Astrocyte (in vitro differentiated cells and primary cell): Measurements from ENCODE around the gene LIMA1. TPM values are rescaled to one million over a fixed set of nuclear protein-coding genes. Genes with fewer than 3 reads are reported as not detected.

Experiments used
- DNase-seq: peaks from one replicate; pipeline ENCODE4 v3.0.0-alpha.2; 2010; ENCODE audit warnings: low read depth
- FAIRE-seq: peaks from 2 replicates; lab custom pipeline; 2011; peaks lifted over from hg19 to GRCh38; lab: Jason Lieb, UNC
- H2AFZ ChIP-seq: 2 replicates; pipeline ENCODE4 v1.6.0; 2012; ENCODE audit warnings: low read depth, low read length, inconsistent platforms
- H3K27ac ChIP-seq: 2 replicates; pipeline ENCODE4 v1.5.1; 2011; ENCODE audit warnings: low read depth, low read length, inconsistent platforms
- H3K27me3 ChIP-seq: 2 replicates; pipeline ENCODE4 v1.6.0; 2011; ENCODE audit warnings: low read length, inconsistent platforms; ENCODE audit not compliant: insufficient read depth
- H3K36me3 ChIP-seq: 2 replicates; pipeline ENCODE4 v1.5.1; 2011; ENCODE audit warnings: low read length, inconsistent platforms; ENCODE audit not compliant: insufficient read depth
- H3K4me1 ChIP-seq: 2 replicates; pipeline ENCODE4 v1.5.1; 2011; ENCODE audit warnings: low read length, inconsistent platforms; ENCODE audit not compliant: insufficient read depth
- H3K4me2 ChIP-seq: 2 replicates; pipeline ENCODE4 v1.6.0; 2012; ENCODE audit warnings: low read length, inconsistent platforms
- H3K4me3 ChIP-seq: 2 replicates; pipeline ENCODE4 v1.5.1; 2011; ENCODE audit warnings: low read depth, mild to moderate bottlenecking, low read length, inconsistent platforms; ENCODE audit not compliant: insufficient read depth
- H3K79me2 ChIP-seq: 2 replicates; pipeline ENCODE4 v1.6.0; 2012; ENCODE audit warnings: mild to moderate bottlenecking, low read length, inconsistent platforms; ENCODE audit not compliant: insufficient read depth
- H3K9ac ChIP-seq: 2 replicates; pipeline ENCODE4 v1.6.0; 2012; ENCODE audit warnings: mild to moderate bottlenecking, low read length, inconsistent platforms
- H3K9me3 ChIP-seq: 2 replicates; pipeline ENCODE4 v1.5.1; 2012; ENCODE audit warnings: low read depth, mild to moderate bottlenecking, low read length, inconsistent platforms; ENCODE audit not compliant: insufficient read depth
- H4K20me1 ChIP-seq: 2 replicates; pipeline ENCODE4 v1.6.0; 2012; ENCODE audit warnings: low read length, inconsistent platforms; ENCODE audit not compliant: insufficient read depth
- H3K27ac Mint-ChIP-seq: one replicate; pipeline ENCODE4 v1.8.0; 2021; ENCODE audit warnings: mild to moderate bottlenecking, mixed read lengths; ENCODE audit not compliant: unreplicated experiment
- H3K27me3 Mint-ChIP-seq: one replicate; pipeline ENCODE4 v1.8.0; 2021; ENCODE audit warnings: low read depth, mixed read lengths; ENCODE audit not compliant: unreplicated experiment
- H3K36me3 Mint-ChIP-seq: one replicate; pipeline ENCODE4 v1.8.0; 2021; ENCODE audit warnings: low read depth, mixed read lengths; ENCODE audit not compliant: unreplicated experiment
- H3K4me1 Mint-ChIP-seq: one replicate; pipeline ENCODE4 v1.8.0; 2021; ENCODE audit warnings: low read depth, mixed read lengths; ENCODE audit not compliant: unreplicated experiment
- H3K4me3 Mint-ChIP-seq: one replicate; pipeline ENCODE4 v1.8.0; 2021; ENCODE audit warnings: mild to moderate bottlenecking, moderate library complexity, mixed read lengths; ENCODE audit not compliant: unreplicated experiment
- H3K9me3 Mint-ChIP-seq: one replicate; pipeline ENCODE4 v1.8.0; 2021; ENCODE audit warnings: mild to moderate bottlenecking, mixed read lengths; ENCODE audit not compliant: unreplicated experiment
- EZH2 ChIP-seq: IDR thresholded peaks from 2 replicates; pipeline ENCODE4 v1.6.1; 2012; ENCODE audit warnings: mild to moderate bottlenecking, low read length, inconsistent platforms; ENCODE audit not compliant: insufficient read depth
- total RNA-seq: library from RNA; stranded (reverse); gene quantifications from 2 replicates; pipeline ENCODE4 v1.2.1, GENCODE V29; 2021
- TF ChIP-seq, protein P1 (sequence below): IDR thresholded peaks from 2 replicates; pipeline ENCODE4 v1.5.1; 2011; ENCODE audit warnings: low read depth, mild to moderate bottlenecking, inconsistent platforms, low read length, moderate library complexity; ENCODE audit not compliant: insufficient read depth

The LIMA1 gene
- total RNA-seq, 1 donor from 2014 or later, result 173 TPM

DNA sequence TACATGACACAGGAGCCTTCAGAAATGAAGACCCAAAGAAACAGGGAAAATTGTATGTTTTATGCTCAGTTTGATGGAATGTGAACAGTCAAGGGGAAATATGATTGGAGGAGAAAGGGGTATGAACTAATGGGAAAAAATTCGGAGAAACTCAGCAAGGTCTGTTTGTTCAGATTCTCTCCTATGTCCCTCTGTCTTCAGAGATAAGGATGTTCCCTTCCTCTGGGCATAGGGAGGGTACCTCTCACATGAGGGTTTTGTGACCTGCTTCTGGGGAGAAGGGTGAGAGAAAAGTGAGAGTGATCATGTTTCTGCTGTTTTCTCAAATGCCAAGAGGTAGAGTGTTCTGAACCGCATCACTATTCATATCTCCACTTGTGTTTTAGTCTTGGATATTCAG, 26.6 kb upstream of the LIMA1 start:
- Histone ChIP-seq H3K79me2 (no peaks in the 10 kb centered on the region), H4K20me1 (no peaks in the 10 kb centered on the region), H3K9ac (no peak overlapping the region), H2AFZ (no peak overlapping the region), H3K4me3 (no peak overlapping the region), H3K27me3 (no peaks in the 10 kb centered on the region), H3K36me3 (no peaks in the 10 kb centered on the region), H3K4me2 (no peak overlapping the region), H3K27ac (no peak overlapping the region), H3K4me1 (no peaks in the 10 kb centered on the region), H3K9me3 (no peaks in the 10 kb centered on the region)
- Mint-ChIP-seq H3K27me3 (no peaks in the 10 kb centered on the region), H3K9me3 (no peaks in the 10 kb centered on the region), H3K27ac (no peak overlapping the region), H3K36me3 (peaks cover 6% of the 10 kb centered on the region), H3K4me1 (no peaks in the 10 kb centered on the region), H3K4me3 (no peak overlapping the region)
- FAIRE-seq, result no peak
- TF ChIP-seq EZH2, result no peak
- TF ChIP-seq, protein P1, sequence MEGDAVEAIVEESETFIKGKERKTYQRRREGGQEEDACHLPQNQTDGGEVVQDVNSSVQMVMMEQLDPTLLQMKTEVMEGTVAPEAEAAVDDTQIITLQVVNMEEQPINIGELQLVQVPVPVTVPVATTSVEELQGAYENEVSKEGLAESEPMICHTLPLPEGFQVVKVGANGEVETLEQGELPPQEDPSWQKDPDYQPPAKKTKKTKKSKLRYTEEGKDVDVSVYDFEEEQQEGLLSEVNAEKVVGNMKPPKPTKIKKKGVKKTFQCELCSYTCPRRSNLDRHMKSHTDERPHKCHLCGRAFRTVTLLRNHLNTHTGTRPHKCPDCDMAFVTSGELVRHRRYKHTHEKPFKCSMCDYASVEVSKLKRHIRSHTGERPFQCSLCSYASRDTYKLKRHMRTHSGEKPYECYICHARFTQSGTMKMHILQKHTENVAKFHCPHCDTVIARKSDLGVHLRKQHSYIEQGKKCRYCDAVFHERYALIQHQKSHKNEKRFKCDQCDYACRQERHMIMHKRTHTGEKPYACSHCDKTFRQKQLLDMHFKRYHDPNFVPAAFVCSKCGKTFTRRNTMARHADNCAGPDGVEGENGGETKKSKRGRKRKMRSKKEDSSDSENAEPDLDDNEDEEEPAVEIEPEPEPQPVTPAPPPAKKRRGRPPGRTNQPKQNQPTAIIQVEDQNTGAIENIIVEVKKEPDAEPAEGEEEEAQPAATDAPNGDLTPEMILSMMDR, result no peak
- no peak for DNase-seq

DNA sequence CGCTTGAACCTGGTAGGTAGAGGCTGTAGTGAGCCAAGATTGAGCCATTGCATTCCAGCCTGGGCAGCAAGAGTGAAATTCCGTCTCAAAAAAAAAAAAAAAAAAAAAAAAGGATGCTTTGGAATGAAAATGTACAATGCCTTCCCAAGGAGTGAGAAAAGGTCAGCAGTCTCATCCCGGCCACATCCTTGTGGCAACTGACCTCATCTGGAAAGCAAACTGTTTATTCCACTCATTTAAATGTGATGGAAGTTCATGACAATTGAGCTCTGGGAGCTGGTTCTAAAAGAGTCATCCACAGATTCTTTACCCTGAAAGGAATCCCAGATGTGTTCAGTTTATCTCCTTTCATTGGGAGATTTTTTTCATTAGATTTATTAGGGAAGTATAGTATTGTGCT, 19.4 kb upstream of the LIMA1 start:
- H3K27ac Mint-ChIP-seq, result no peak overlapping the region
- TF ChIP-seq EZH2, result no peak
- TF ChIP-seq, protein P1, result no peak
- H3K9me3 Mint-ChIP-seq, result no peaks in the 10 kb centered on the region
- H3K79me2 ChIP-seq, result no peaks in the 10 kb centered on the region
- FAIRE-seq (no peak), DNase-seq (peak; percentile 58)
- H3K4me3 Mint-ChIP-seq, result no peak overlapping the region
- no peaks in the 10 kb centered on the region for H4K20me1 ChIP-seq
- no peaks in the 10 kb centered on the region for H3K4me1 Mint-ChIP-seq
- H3K36me3 Mint-ChIP-seq, result peaks cover 3% of the 10 kb centered on the region
- H2AFZ ChIP-seq, result no peak overlapping the region
- H3K4me1 ChIP-seq, result no peaks in the 10 kb centered on the region
- no peak overlapping the region for H3K27ac ChIP-seq
- no peak overlapping the region for H3K4me2 ChIP-seq
- no peaks in the 10 kb centered on the region for H3K27me3 ChIP-seq
- no peak overlapping the region for H3K4me3 ChIP-seq
- H3K9ac ChIP-seq, result no peak overlapping the region
- H3K9me3 ChIP-seq, result no peaks in the 10 kb centered on the region
- no peaks in the 10 kb centered on the region for H3K36me3 ChIP-seq
- H3K27me3 Mint-ChIP-seq, result no peaks in the 10 kb centered on the region

DNA sequence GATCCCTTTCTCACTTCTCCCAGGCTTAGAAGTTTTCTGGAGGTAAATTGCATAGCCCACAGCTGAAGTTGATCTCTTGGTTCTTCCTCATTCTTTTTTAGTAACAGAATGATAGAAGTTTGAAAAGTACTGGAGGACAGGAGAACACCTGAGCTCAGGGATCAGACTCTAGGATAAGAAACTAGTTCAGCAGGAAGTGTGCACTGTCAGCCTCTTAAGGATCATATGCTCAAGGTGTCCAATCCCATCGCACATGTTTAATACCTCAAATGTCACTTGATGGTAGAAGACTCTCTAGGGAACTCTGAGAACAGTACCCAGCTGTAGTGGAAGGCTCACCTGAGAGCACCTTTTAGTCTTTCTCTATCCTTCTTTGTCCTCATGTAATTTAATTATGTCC, 14.7 kb upstream of the LIMA1 start:
- Histone ChIP-seq H3K36me3 (no peaks in the 10 kb centered on the region), H4K20me1 (no peaks in the 10 kb centered on the region), H3K79me2 (no peaks in the 10 kb centered on the region), H2AFZ (no peak overlapping the region), H3K4me3 (no peak overlapping the region), H3K9me3 (no peaks in the 10 kb centered on the region), H3K4me2 (no peak overlapping the region), H3K4me1 (no peaks in the 10 kb centered on the region), H3K9ac (no peak overlapping the region), H3K27me3 (no peaks in the 10 kb centered on the region), H3K27ac (no peak overlapping the region)
- Mint-ChIP-seq H3K4me1 (no peaks in the 10 kb centered on the region), H3K36me3 (peaks cover 3% of the 10 kb centered on the region), H3K9me3 (no peaks in the 10 kb centered on the region), H3K27ac (no peak overlapping the region), H3K27me3 (no peaks in the 10 kb centered on the region), H3K4me3 (no peak overlapping the region)
- DNase-seq, result no peak
- no peak for FAIRE-seq
- TF ChIP-seq EZH2, result no peak
- TF ChIP-seq, protein P1, result no peak
